ENCODE data around the gene TTLL11. TPM values are rescaled to one million over a fixed set of nuclear protein-coding genes. Genes with fewer than 3 reads are reported as not detected.

Gene TTLL11
- total and polyA plus RNA-seq, 2 experiments from 2014 or later = 4.7 to 6.7 TPM

DNA sequence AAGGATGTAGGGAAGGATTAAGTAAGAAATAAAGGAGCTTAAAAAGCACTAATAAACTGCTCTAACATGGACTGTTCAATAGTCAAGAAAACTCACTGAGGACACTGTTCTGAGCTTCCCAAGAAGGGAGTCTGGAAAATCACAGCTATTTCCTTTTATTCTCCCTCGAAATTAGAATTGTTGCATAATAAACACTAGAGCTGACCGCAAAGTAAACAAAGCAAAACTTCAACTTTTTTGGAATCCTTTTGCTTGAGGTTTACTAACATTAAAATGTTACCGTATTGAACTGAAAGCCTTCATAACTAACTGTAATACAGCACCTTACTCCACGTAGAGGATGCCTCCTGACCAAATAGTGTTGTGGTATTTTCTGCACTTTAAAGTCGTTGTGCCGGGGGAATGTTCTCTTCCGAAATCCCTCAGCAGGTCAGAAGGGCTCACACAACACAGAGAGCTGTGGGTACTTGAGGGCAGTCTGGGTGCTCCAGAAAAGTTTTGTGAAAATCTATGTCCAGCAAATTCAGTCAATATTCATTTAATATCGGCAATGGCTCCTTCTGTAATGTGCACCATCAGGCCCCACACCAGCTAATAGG is 59.2 kb downstream of the TTLL11 start:
- no peaks in the 10 kb centered on the region for H3K36me3 ChIP-seq
- TF ChIP-seq, protein P1, sequence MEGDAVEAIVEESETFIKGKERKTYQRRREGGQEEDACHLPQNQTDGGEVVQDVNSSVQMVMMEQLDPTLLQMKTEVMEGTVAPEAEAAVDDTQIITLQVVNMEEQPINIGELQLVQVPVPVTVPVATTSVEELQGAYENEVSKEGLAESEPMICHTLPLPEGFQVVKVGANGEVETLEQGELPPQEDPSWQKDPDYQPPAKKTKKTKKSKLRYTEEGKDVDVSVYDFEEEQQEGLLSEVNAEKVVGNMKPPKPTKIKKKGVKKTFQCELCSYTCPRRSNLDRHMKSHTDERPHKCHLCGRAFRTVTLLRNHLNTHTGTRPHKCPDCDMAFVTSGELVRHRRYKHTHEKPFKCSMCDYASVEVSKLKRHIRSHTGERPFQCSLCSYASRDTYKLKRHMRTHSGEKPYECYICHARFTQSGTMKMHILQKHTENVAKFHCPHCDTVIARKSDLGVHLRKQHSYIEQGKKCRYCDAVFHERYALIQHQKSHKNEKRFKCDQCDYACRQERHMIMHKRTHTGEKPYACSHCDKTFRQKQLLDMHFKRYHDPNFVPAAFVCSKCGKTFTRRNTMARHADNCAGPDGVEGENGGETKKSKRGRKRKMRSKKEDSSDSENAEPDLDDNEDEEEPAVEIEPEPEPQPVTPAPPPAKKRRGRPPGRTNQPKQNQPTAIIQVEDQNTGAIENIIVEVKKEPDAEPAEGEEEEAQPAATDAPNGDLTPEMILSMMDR (IDR thresholded peaks at IDR 0.05; ENCODE audit: low read depth, low read length) = no peak
- H3K4me1 ChIP-seq (ENCODE audit: low read depth) = no peaks in the 10 kb centered on the region
- no peak overlapping the region for H3K4me3 ChIP-seq
- no peaks in the 10 kb centered on the region for H3K27me3 ChIP-seq
- no peak overlapping the region for H3K27ac ChIP-seq
- DNase-seq (ENCODE audit: low read depth in 1 of 2, low spot score in 1 of 2) = no peak
- H3K9me3 ChIP-seq (ENCODE audit: low read depth) = no peaks in the 10 kb centered on the region

DNA sequence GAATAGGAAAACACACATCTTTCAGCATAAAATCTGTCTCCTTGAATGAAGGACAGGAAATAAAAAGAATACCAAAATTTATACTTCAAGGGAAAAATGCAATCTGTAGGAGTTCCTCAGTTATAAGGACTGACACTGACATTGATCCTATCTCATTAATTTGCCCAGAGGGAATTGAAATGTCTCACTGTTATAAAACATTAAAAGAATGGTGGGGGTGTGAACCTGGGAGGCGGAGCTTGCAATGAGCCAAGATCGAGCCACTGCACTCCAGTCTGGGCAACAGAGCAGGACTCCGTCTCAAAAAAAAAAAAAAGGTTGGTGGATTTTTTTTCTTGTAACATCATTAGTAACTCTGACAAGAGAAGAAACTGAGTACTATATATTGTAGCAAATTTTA is 60.8 kb downstream of the TTLL11 start:
- Histone ChIP-seq H3K9me3 (ENCODE audit: low read depth) (no peaks in the 10 kb centered on the region), H3K36me3 (no peaks in the 10 kb centered on the region), H3K27me3 (no peaks in the 10 kb centered on the region), H3K4me1 (ENCODE audit: low read depth) (no peaks in the 10 kb centered on the region), H3K4me3 (no peak overlapping the region), H3K27ac (no peak overlapping the region)
- DNase-seq (ENCODE audit: low read depth in 1 of 2, low spot score in 1 of 2) = no peak
- TF ChIP-seq, protein P1 (IDR thresholded peaks at IDR 0.05; ENCODE audit: low read depth, low read length) = no peak

DNA sequence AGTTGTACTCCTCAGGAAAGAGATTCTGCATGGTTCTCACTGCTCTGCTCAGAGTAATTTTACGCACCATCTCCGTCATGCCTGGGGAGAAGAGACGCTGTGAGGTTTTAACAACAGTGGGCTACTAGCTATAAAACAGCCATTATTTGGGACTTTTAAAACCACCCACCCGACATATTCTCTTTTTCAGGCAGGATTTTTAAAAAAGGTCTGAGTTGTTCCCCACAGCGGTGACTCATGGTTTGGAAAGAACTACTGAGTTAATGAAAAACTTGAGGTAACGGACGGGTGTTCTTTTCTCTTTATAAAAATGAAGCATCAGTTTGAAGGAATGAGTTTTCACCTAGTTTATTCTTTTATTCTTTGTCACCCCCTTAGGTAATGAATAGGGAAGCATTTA is 61.3 kb downstream of the TTLL11 start:
- no peaks in the 10 kb centered on the region for H3K27me3 ChIP-seq
- TF ChIP-seq, protein P1 (IDR thresholded peaks at IDR 0.05; ENCODE audit: low read depth, low read length) = no peak
- no peaks in the 10 kb centered on the region for H3K36me3 ChIP-seq
- no peak overlapping the region for H3K27ac ChIP-seq
- no peaks in the 10 kb centered on the region for H3K4me1 ChIP-seq (ENCODE audit: low read depth)
- H3K9me3 ChIP-seq (ENCODE audit: low read depth) = no peaks in the 10 kb centered on the region
- DNase-seq (ENCODE audit: low read depth in 1 of 2, low spot score in 1 of 2) = no peak
- H3K4me3 ChIP-seq = no peak overlapping the region

DNA sequence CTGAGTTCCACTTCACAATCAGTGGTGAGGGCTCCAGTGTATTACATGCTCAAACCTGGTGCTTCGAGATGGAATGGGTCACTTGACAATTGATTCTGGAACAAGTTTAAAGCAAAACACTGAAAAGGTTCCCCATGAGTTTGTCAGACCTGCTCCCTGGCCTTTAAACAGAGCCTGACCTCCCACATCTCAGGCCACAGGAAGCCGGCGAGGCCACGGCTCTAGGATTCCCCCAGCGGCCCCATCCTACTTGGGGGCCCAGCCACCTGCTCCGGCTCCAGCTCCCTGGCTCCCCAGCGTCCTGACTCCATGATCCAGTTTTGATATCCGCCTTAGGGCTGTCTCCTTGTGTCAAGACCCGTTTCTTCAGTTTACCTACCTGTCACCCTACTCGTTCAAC is 62.0 kb downstream of the TTLL11 start:
- no peaks in the 10 kb centered on the region for H3K27me3 ChIP-seq
- TF ChIP-seq, protein P1 (IDR thresholded peaks at IDR 0.05; ENCODE audit: low read depth, low read length) = no peak
- no peak for DNase-seq (ENCODE audit: low read depth in 1 of 2, low spot score in 1 of 2)
- H3K27ac ChIP-seq = no peak overlapping the region
- H3K36me3 ChIP-seq = no peaks in the 10 kb centered on the region
- no peaks in the 10 kb centered on the region for H3K9me3 ChIP-seq (ENCODE audit: low read depth)
- no peak overlapping the region for H3K4me3 ChIP-seq
- no peaks in the 10 kb centered on the region for H3K4me1 ChIP-seq (ENCODE audit: low read depth)

DNA sequence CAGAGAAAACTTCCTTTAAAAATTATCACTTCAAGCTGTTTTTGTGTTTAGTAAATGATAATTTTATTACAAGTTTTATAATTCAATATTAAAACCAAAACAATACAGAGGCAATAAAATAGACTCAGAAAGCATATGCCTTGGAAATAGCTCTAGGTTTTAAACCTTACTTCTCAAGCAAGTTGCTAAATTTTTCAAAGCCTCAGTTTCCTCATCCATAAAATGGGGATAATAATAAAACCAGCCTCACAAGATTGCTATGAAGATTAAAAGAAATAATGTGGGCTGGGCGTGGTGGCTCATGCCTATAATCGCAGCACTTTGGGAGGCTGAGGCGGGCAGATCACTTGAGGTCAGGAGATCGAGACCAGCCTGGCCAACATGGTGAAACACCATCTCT is 62.8 kb downstream of the TTLL11 start:
- no peaks in the 10 kb centered on the region for H3K9me3 ChIP-seq (ENCODE audit: low read depth)
- H3K36me3 ChIP-seq = no peaks in the 10 kb centered on the region
- no peaks in the 10 kb centered on the region for H3K27me3 ChIP-seq
- TF ChIP-seq, protein P1 (IDR thresholded peaks at IDR 0.05; ENCODE audit: low read depth, low read length) = no peak
- no peak for DNase-seq (ENCODE audit: low read depth in 1 of 2, low spot score in 1 of 2)
- H3K27ac ChIP-seq = no peak overlapping the region
- no peak overlapping the region for H3K4me3 ChIP-seq
- no peaks in the 10 kb centered on the region for H3K4me1 ChIP-seq (ENCODE audit: low read depth)

Measured in cardiac muscle cell (in vitro differentiated cells and primary cell).